Measurements from ENCODE around the gene PHLDB1.

DNA sequence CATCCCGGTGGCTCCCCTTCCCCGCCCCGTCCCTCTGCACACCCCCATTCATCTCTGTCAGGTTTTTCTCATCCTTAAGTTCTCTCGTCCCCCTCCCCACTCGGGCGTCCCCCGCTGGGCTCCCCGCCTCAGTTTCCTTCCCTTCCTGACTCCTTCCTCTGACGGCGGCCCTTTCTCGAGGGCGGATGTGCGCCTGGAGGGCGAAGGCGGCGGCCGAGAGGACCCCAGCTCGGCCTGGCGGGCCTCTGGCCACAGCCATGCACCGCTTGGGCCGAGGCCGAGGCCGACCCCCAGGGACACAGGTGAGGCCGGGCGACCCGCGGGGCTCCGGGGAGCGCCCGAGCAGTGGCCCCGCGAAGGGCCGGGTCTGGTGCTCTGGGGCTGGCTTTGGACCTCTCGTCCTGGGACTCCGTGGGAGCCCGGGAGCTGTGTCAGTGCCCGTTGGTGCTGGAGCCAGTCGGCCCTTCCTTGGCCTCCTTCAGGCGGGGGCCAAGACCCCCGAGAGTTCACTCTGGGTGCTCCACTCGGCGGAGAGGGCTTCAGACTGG, 2.9 kb downstream of the PHLDB1 start:
- TF ChIP-seq, protein P1, sequence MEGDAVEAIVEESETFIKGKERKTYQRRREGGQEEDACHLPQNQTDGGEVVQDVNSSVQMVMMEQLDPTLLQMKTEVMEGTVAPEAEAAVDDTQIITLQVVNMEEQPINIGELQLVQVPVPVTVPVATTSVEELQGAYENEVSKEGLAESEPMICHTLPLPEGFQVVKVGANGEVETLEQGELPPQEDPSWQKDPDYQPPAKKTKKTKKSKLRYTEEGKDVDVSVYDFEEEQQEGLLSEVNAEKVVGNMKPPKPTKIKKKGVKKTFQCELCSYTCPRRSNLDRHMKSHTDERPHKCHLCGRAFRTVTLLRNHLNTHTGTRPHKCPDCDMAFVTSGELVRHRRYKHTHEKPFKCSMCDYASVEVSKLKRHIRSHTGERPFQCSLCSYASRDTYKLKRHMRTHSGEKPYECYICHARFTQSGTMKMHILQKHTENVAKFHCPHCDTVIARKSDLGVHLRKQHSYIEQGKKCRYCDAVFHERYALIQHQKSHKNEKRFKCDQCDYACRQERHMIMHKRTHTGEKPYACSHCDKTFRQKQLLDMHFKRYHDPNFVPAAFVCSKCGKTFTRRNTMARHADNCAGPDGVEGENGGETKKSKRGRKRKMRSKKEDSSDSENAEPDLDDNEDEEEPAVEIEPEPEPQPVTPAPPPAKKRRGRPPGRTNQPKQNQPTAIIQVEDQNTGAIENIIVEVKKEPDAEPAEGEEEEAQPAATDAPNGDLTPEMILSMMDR (conservative IDR thresholded peaks at IDR 0.05) = no peak
- no peak for TF ChIP-seq EZH2 (IDR thresholded peaks at IDR 0.05; ENCODE audit: low read depth)

Data from PC-9 (cell line).